Stimulated activated CD8-positive, alpha-beta memory T cell treated with anti-CD3 and anti-CD28 coated beads, Interleukin-2, amount 100 ng/mL, for 48 hours (primary cell): Measurements from ENCODE around the gene SAP30BP.

Experiments used
- DNase-seq, 2 donors: peaks; one replicate each; pipeline ENCODE4 v3.0.0-alpha.2; 2020; ENCODE audit warnings: low read depth in 2 of 2

Gene SAP30BP

GRCh38 chr17:75685499-75685898, 18.4 kb downstream of the SAP30BP start:
- no peak for DNase-seq

DNA sequence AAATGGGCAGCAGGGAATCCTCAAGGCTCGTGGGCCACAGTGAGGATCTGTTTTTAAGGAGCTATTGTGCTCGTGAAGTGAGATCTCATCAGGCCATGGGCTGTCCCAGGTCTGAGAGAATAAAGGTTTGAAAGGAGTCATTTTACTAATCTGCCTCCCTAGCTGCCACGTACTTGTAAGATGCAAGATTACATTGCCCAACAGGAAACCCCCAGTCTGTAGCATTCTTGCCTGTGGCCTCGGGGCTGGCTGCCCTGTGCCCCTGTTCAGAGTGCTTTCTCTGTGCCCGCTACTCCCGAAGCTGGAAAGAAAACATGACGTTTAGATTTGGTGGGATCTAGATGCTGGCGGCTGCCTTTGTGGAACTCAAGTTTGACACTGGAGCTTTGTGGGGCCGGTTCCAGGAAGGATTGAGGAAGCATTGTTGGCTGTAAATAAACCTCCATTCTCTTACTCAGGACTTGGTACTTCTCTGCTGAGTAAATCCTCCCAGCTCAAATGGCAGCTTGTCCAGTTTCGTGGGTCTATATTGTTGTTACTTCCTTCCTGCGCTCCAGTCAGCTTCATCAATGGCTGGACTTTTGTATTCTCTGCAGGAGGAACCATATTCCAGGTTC, 21.2 kb downstream of the SAP30BP start:
- no peak for DNase-seq

DNA sequence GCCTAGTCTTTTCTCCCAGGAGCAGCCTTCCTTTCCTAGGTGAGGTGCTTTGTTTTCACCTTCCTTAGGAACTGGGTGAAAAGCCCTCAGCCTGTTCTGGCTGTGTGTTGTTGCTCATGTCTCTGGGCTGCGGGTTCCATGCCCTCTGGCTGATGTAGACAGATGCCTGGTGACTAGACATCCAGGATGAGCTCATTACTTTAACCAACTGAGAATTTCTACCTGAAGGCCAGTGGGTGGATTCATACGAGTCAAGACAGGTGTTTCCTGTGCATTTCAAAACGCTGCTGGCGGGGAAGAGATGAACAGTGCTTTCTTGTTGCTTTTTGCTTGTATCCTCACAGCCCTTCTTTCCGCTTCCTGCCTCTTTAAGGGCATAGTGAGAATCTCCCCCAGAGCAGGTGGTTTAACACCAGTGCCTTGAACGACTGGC, 22.3 kb downstream of the SAP30BP start:
- DNase-seq: peak in 1 of 2 donors; percentile 14

DNA sequence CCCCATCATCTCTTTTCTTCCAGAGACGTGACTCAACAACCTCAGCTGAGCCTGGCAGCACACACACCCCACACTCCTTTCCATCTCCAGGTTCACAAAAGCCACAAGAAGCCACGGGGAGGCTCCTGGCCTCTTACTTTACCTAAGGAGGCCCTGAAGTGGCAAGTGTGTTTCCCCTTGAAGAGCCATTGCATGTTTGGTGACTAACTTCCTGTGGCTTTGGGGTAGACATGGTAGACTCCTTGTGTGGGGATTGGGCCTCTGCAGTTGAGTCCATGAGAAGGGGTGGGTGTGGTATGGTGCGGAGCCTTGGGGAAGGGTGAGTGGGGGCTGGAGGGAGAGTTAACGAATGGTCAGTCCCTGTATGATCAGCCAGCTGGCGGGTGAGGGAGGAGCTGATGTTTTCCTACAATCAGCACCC, 24.2 kb downstream of the SAP30BP start:
- DNase-seq: peak; percentile 43 to 49

DNA sequence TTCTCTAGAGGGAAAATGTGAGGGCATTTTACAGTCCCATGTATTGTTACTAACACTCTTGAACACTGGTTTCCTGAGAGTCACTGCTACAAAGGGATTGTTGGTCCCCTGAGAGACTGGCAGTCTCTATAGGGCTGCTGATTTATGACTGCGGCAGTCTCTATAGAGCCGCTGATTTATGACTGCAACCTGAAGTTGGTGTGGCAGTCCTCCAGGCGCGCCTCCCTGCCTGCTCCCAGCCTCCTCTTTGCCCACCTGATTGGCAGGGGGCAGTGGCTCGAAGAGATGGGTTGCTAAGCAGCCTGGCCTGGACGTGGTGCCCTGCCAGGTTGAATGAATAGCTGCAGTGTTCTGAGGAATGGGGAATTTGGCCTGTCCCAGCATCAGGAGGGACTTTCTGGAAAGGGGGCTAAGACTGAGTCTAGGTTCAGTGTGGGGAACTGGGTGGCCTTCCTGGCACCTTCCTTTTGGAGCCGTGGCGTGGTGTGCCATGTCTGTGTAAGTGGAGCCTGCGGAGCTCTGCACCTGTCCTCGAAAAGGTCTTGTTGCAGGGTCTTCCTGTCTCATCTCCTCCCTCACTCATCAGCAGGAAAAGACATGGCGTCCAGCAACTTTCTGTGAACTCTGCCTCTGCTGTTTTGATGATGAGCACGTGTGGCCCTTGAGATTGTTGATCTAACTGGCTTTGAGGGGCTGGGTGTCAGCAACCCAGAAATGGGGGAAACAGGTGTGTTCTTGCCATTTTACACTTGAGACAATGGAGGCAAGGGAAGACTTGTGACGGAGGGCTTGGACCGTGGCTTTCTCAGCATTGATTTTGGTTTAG, 24.9 kb downstream of the SAP30BP start:
- no peak for DNase-seq

DNA sequence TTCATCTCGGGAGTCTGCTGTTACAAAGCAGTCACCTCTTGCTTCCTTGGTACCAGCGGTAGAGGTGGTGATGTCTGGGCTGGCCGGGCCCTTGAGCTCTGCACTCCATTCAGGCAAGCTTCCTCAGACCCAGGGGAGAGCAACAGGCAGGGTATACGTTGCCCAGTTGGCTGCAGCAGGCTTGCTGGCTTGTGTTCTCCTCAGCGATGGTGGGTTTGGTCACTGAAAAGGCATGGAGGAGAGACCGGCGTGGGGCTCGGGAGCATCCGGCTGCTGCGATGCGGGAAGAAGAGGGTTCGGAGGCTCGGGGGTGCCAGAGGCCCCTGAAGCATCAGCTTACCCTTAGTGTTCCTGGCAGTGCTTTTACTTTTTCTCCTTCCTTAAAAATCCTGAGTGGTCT, 25.8 kb downstream of the SAP30BP start:
- DNase-seq: no peak

DNA sequence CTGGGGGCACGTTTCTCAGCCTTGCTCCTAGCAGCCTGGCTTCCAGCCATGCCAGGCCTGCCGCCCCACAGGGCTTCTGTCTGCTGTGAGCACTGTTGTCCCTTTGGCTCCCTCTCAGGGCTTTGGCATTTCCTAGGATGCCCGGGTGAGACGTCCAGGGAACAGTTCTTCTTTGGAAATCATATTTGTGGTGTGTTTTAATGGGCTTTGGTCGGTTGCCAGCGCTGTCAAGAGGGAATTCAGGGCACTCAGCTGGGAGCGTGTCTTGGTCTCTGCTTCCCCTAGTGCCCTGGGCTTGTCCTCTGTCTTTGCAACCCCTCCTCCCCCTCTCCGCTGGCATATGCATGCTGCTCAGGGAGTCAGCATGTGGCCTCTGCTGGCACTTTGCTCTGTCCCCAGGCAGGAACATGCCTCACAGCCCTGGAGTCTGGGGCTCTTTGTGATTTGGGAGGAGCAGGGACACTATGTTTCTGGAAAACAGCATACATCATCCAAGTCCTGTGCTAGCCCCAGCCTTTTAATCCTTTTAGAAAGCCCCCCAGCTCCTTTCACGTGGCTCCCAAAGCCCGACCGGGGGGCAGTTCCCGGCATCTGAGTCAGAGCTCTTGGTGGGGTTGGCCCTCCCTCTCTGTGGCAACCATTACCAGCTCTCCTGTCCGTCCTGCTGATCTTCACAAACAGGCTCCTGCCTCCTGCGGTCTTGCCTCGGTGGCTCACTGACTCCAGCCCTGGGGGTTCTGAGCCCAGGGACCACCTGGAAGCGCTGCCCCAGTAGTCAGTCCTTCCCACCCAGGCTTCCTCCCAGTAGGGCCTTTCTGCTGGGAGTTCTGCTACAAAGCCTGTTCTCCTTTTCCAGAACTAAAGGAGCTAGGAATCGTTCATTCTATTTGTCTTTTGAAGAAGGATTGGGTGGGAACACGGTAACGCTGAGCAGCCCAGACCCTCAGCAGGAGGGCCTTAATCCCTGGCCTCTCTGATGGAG, 26.7 kb downstream of the SAP30BP start:
- DNase-seq: no peak

- DNase-seq: no peak
These were observed 27.4 kb downstream of the SAP30BP start for GRCh38 chr17:75694536-75694935.

- no peak for DNase-seq
These were observed 28.1 kb downstream of the SAP30BP start for GRCh38 chr17:75695141-75695829.

DNA sequence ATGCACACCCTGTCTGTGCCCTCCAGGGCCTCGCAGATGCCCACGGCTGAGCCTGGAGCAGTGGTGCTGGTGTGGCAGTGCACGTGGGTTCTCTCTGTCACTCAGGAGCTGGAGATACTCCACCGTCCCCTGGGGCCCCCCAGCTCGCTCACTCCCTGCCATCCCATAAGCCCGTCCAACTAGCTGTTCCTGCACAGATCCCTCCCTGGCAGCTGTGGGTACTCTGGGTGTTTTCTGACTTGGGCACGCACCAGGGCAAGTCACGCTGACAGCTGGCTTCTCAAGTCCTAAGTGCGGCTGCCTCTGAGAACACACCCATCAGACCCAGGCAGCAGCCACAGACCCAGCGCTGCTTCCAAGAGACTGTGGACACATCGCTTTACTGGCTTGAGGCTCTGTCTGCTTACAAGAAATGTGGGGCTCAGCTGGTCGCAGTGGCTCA, 28.7 kb downstream of the SAP30BP start:
- DNase-seq: no peak

DNA sequence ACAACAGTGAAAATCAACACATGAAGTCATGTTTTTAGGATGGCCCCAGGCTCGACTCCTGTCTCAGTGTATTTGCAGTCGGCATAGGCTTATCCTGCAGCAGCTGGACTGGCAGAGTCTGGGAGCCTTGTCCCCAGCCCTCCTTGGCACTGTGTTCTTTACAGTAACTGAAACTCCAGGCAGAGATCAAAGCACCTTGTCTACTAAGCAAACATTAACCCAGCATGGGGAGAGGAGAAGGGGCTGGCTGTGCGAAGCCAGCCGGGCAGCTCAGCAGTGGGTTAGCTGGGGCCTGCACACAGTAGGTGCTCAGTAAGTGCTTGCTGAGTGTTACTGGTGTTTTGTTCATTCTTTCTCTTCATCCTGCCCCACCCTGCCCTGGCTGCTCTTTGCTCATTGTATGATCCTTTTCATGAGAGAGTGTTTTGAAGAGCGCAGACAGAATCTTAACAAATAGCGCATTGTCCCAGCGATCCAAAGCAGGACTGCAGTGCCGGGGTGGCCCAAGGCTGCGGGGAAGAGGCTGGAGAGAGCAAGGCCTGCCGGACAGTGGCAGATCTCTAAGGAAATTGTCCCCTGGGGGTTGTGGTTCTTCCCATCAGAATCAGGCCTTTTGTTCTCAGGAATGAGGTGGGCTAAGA, 30.6 kb downstream of the SAP30BP start:
- DNase-seq: no peak

DNA sequence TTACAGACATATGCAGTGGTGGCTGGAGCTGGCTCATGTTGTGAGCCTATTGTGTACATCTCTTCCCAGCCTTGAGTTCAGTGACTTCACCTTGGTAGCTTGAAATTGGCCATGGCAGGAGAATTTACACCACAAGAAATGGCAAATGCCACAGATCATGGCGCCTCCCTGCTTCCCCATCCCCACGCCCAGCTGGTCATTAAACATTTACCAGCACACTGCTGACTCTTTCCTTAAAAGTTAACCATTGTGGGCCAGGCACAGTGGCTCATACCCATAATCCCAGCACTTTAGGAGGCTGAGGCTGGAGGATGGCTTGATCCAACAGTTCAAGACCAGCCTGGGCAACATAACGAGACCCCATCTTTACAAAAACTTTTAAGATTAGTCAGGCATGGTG, 31.5 kb downstream of the SAP30BP start:
- DNase-seq: no peak

GRCh38 chr17:75701288-75701687, 34.1 kb downstream of the SAP30BP start:
- DNase-seq: no peak

GRCh38 chr17:75703191-75703590, 36.1 kb downstream of the SAP30BP start:
- no peak for DNase-seq

DNA sequence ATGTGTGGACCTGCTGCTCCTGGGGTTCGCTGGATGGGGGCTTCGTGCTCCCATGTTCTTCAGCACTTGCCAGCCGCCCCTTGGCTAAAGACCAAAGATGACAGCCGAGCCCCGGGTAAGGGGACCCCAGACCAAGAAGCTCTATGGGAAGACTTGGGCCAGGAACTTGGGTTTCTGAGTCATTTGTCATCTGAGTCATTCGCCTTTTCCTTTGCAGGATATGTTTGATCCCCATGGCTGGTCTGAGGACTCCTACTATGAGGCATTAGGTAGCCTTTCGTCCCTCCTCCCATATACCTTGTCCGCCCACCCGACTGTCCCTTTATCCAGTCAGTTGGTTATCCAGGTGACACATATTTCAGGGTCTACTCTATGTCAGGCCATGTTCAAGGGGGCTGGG, 36.5 kb downstream of the SAP30BP start:
- no peak for DNase-seq

- no peak for DNase-seq
These were observed 38.1 kb downstream of the SAP30BP start for GRCh38 chr17:75704963-75705875.

GRCh38 chr17:75706042-75706728, 39.0 kb downstream of the SAP30BP start:
- DNase-seq: no peak

- no peak for DNase-seq
These were observed 40.0 kb downstream of the SAP30BP start for GRCh38 chr17:75707079-75707571.

DNA sequence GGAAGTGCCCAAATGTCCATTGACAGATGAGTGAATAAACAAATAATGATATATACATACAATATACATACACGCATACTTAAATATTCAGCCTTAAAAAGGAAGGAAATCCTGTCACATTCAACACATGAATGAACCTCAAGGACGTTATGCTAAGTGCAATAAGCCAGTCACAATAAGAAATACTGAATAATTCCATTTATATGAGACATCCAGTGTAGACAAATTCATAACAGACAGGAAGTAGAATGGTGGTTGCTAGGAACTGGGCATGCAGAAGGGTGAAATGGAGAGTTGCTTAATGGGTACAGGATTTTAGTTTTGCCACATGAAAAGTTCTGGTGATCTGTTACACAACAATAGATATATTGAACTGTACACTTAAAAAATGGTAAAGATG, 45.3 kb downstream of the SAP30BP start:
- no peak for DNase-seq
